OCI-LY7 (cell line): ENCODE data around the gene MTCH2.

Experiments used
- EZH2phosphoT487 ChIP-seq: fragments of 200-600 bp; sonication (generic); IDR thresholded peaks from 2 replicates; pipeline ENCODE4 v1.6.1; 2018; ENCODE audit warnings: low read depth, borderline replicate concordance, mild to moderate bottlenecking, mixed run types, antibody characterized with exemption, low read length, moderate library complexity, mixed read lengths
- TF ChIP-seq, protein P1 (sequence below): fragments of 200-600 bp; sonication (generic); conservative IDR thresholded peaks from 2 replicates; pipeline ENCODE4 v1.5.1; 2014; ENCODE audit warnings: mild to moderate bottlenecking, antibody characterized with exemption, low read length, moderate library complexity, mixed read lengths

DNA sequence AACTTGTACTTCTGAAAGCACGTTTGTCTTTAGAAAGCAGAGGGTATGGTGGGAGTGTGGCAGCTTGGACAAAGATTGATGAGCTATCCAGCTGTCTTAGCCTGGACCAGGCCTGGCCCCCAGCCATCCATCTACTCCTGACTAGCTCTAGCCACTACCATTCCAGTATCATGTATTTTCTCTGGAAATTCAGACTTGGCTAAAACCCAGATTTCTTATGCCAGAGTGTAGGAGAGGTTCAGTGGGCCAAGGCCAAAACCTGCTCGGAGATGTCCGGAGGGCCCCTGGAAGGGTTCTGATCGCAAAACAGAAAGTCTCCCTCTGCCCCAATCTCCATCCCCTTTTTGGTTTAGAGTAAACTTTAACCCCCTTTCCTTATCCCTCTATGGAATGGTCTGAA is 24.8 kb upstream of the MTCH2 start:
- TF ChIP-seq, protein P1, sequence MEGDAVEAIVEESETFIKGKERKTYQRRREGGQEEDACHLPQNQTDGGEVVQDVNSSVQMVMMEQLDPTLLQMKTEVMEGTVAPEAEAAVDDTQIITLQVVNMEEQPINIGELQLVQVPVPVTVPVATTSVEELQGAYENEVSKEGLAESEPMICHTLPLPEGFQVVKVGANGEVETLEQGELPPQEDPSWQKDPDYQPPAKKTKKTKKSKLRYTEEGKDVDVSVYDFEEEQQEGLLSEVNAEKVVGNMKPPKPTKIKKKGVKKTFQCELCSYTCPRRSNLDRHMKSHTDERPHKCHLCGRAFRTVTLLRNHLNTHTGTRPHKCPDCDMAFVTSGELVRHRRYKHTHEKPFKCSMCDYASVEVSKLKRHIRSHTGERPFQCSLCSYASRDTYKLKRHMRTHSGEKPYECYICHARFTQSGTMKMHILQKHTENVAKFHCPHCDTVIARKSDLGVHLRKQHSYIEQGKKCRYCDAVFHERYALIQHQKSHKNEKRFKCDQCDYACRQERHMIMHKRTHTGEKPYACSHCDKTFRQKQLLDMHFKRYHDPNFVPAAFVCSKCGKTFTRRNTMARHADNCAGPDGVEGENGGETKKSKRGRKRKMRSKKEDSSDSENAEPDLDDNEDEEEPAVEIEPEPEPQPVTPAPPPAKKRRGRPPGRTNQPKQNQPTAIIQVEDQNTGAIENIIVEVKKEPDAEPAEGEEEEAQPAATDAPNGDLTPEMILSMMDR: no peak
- no peak for TF ChIP-seq EZH2phosphoT487
